Stimulated activated memory B cell treated with anti-CD40 and anti-IgM and Interleukin-4, amounts not matched to agents 10 μg/mL and 1 μg/mL and 100 μg/mL, for 72 hours (primary cell): Measurements from ENCODE around the gene PDCL3.

Experiments used
- ATAC-seq: fragments of 150-1000 bp; cut with Tn5 transposase; 2 replicates; pipeline ENCODE4 v1.10.0; 2021
- H3K27ac Mint-ChIP-seq: one replicate; pipeline ENCODE4 v1.8.0; 2022; ENCODE audit warnings: mild to moderate bottlenecking, mixed read lengths
- H3K27me3 Mint-ChIP-seq: one replicate; pipeline ENCODE4 v1.8.0; 2022; ENCODE audit warnings: mixed read lengths
- H3K36me3 Mint-ChIP-seq: one replicate; pipeline ENCODE4 v1.8.0; 2022; ENCODE audit warnings: mixed read lengths
- H3K4me1 Mint-ChIP-seq: one replicate; pipeline ENCODE4 v1.8.0; 2022; ENCODE audit warnings: mixed read lengths
- H3K4me3 Mint-ChIP-seq: one replicate; pipeline ENCODE4 v1.8.0; 2022; ENCODE audit warnings: mild to moderate bottlenecking, moderate library complexity, mixed read lengths
- H3K9me3 Mint-ChIP-seq: one replicate; pipeline ENCODE4 v1.8.0; 2022; ENCODE audit warnings: mixed read lengths

Gene PDCL3

GRCh38 chr2:100613719-100614118 lies 50.9 kb downstream of the PDCL3 start:
- no peak overlapping the region for H3K4me3 Mint-ChIP-seq
- no peaks in the 10 kb centered on the region for H3K4me1 Mint-ChIP-seq
- peaks cover 36% of the 10 kb centered on the region for H3K27me3 Mint-ChIP-seq
- no peak for ATAC-seq
- no peaks in the 10 kb centered on the region for H3K36me3 Mint-ChIP-seq
- no peaks in the 10 kb centered on the region for H3K9me3 Mint-ChIP-seq
- H3K27ac Mint-ChIP-seq = no peak overlapping the region

GRCh38 chr2:100614455-100615000 lies 51.7 kb downstream of the PDCL3 start:
- no peak for ATAC-seq
- no peak overlapping the region for H3K4me3 Mint-ChIP-seq
- no peaks in the 10 kb centered on the region for H3K9me3 Mint-ChIP-seq
- H3K4me1 Mint-ChIP-seq = no peaks in the 10 kb centered on the region
- H3K27me3 Mint-ChIP-seq = peaks cover 43% of the 10 kb centered on the region
- no peak overlapping the region for H3K27ac Mint-ChIP-seq
- H3K36me3 Mint-ChIP-seq = no peaks in the 10 kb centered on the region

GRCh38 chr2:100615471-100615870 lies 52.7 kb downstream of the PDCL3 start:
- H3K36me3 Mint-ChIP-seq = no peaks in the 10 kb centered on the region
- no peak overlapping the region for H3K4me3 Mint-ChIP-seq
- no peak overlapping the region for H3K27ac Mint-ChIP-seq
- H3K27me3 Mint-ChIP-seq = peaks cover 45% of the 10 kb centered on the region
- ATAC-seq = no peak
- no peaks in the 10 kb centered on the region for H3K4me1 Mint-ChIP-seq
- H3K9me3 Mint-ChIP-seq = no peaks in the 10 kb centered on the region

GRCh38 chr2:100615886-100616285 lies 53.1 kb downstream of the PDCL3 start:
- no peaks in the 10 kb centered on the region for H3K36me3 Mint-ChIP-seq

GRCh38 chr2:100616841-100617390 lies 54.1 kb downstream of the PDCL3 start:
- peaks cover 5% of the 10 kb centered on the region for H3K9me3 Mint-ChIP-seq
- ATAC-seq = no peak
- H3K4me1 Mint-ChIP-seq = no peaks in the 10 kb centered on the region
- H3K4me3 Mint-ChIP-seq = no peak overlapping the region
- H3K27me3 Mint-ChIP-seq = peaks cover 43% of the 10 kb centered on the region
- H3K27ac Mint-ChIP-seq = no peak overlapping the region
- no peaks in the 10 kb centered on the region for H3K36me3 Mint-ChIP-seq

More at GRCh38 chr2:100615886-100616285, 53.1 kb downstream of the PDCL3 start:
- Mint-ChIP-seq H3K27ac (no peak overlapping the region), H3K9me3 (peaks cover 2% of the 10 kb centered on the region), H3K4me1 (no peaks in the 10 kb centered on the region), H3K4me3 (no peak overlapping the region), H3K27me3 (peaks cover 45% of the 10 kb centered on the region)
- no peak for ATAC-seq

GRCh38 chr2:100619951-100620350 lies 57.2 kb downstream of the PDCL3 start:
- ATAC-seq = no peak
- H3K4me1 Mint-ChIP-seq = no peaks in the 10 kb centered on the region
- peaks cover 24% of the 10 kb centered on the region for H3K27me3 Mint-ChIP-seq
- H3K36me3 Mint-ChIP-seq = no peaks in the 10 kb centered on the region
- no peak overlapping the region for H3K4me3 Mint-ChIP-seq
- H3K9me3 Mint-ChIP-seq = peaks cover 5% of the 10 kb centered on the region
- no peak overlapping the region for H3K27ac Mint-ChIP-seq

GRCh38 chr2:100620481-100620880 lies 57.7 kb downstream of the PDCL3 start:
- Mint-ChIP-seq H3K27ac (no peak overlapping the region), H3K9me3 (peaks cover 5% of the 10 kb centered on the region), H3K4me3 (no peak overlapping the region), H3K27me3 (peaks cover 24% of the 10 kb centered on the region), H3K36me3 (no peaks in the 10 kb centered on the region), H3K4me1 (no peaks in the 10 kb centered on the region)
- ATAC-seq = no peak

GRCh38 chr2:100621371-100621951 lies 58.7 kb downstream of the PDCL3 start:
- ATAC-seq = no peak
- H3K27me3 Mint-ChIP-seq = peaks cover 31% of the 10 kb centered on the region
- no peak overlapping the region for H3K4me3 Mint-ChIP-seq
- no peak overlapping the region for H3K27ac Mint-ChIP-seq
- H3K36me3 Mint-ChIP-seq = no peaks in the 10 kb centered on the region
- no peaks in the 10 kb centered on the region for H3K4me1 Mint-ChIP-seq
- H3K9me3 Mint-ChIP-seq = peaks cover 5% of the 10 kb centered on the region

- Mint-ChIP-seq H3K9me3 (peaks cover 5% of the 10 kb centered on the region), H3K4me1 (peaks cover 5% of the 10 kb centered on the region), H3K27ac (no peak overlapping the region), H3K27me3 (peaks cover 36% of the 10 kb centered on the region), H3K4me3 (no peak overlapping the region), H3K36me3 (no peaks in the 10 kb centered on the region)
- ATAC-seq = no peak
These were observed 60.4 kb downstream of the PDCL3 start for GRCh38 chr2:100623033-100623715.

GRCh38 chr2:100623930-100624329 lies 61.1 kb downstream of the PDCL3 start:
- Mint-ChIP-seq H3K36me3 (no peaks in the 10 kb centered on the region), H3K4me3 (no peak overlapping the region), H3K27me3 (peaks cover 42% of the 10 kb centered on the region), H3K4me1 (peaks cover 5% of the 10 kb centered on the region), H3K9me3 (peaks cover 5% of the 10 kb centered on the region), H3K27ac (no peak overlapping the region)
- ATAC-seq = no peak

GRCh38 chr2:100624536-100624935 lies 61.7 kb downstream of the PDCL3 start:
- no peak overlapping the region for H3K27ac Mint-ChIP-seq
- no peak for ATAC-seq

GRCh38 chr2:100625717-100626116 lies 62.9 kb downstream of the PDCL3 start:
- no peak overlapping the region for H3K27ac Mint-ChIP-seq
- ATAC-seq = no peak

More at GRCh38 chr2:100624536-100624935, 61.7 kb downstream of the PDCL3 start:
- peaks cover 5% of the 10 kb centered on the region for H3K9me3 Mint-ChIP-seq
- no peaks in the 10 kb centered on the region for H3K36me3 Mint-ChIP-seq
- peaks cover 8% of the 10 kb centered on the region for H3K4me1 Mint-ChIP-seq
- H3K27me3 Mint-ChIP-seq = peaks cover 40% of the 10 kb centered on the region
- H3K4me3 Mint-ChIP-seq = no peak overlapping the region

More at GRCh38 chr2:100625717-100626116, 62.9 kb downstream of the PDCL3 start:
- Mint-ChIP-seq H3K4me1 (peaks cover 12% of the 10 kb centered on the region), H3K36me3 (no peaks in the 10 kb centered on the region), H3K4me3 (no peak overlapping the region), H3K9me3 (peaks cover 5% of the 10 kb centered on the region), H3K27me3 (peaks cover 40% of the 10 kb centered on the region)
